ENCODE results near the gene LRRC56. TPM values are rescaled to one million over a fixed set of nuclear protein-coding genes. Genes with fewer than 3 reads are reported as not detected.
A peak's percentile ranks its signal among the peaks of the same experiment; 100 is the strongest.

The LRRC56 gene
- total and polyA plus RNA-seq, 2 of the 13 experiments (the other 11 are each of a cell fraction or from before 2014, with no cell fraction given), result 0.11 to 0.29 TPM

DNA sequence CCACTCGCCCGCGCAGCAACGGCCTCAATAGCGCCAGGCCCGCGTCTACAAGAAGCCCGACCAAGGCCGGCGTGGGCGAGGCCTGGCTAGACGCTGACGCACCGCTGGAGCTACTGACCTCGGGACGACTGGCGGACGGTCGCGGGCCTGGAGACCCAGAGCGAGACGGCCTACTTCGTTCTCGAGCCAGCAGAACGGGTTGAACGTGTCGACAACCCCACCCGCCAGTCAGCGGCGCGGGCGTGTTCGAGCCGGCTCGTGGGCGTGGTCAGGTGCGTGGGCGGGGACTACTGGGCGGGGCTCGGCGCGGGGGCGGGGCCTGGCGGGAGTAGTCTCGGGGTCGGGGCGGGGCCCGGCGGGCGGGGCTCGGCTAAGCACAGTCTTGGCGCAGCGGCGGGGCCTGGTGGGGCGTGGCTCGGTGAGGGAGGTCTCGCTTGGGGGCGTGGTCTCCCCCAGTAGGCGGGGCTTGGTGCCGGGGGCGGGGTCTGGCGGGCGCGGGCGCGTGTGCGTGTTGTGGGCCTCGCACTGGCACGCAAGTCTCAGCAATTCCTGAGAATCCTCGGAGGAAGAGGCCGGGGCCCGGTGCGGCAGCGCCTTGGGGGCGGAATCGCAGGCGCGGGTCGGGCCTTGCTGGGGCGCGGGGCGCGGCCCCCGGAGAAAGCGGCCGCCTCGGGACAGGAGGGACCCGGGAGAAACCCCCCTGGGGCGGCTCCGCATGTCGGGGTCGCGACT lies 30.2 kb upstream of the LRRC56 start, which contains the start of gene RNH1 (continued):
- TF ChIP-seq HNF4G (IDR thresholded peaks at IDR 0.05; ENCODE audit: borderline replicate concordance, low read depth, low read length) (no peak), HNF4G (CRISPR knock-in tag; IDR thresholded peaks at IDR 0.05; ENCODE audit: borderline replicate concordance, low read depth) (no peak), ZNF101 (CRISPR knock-in tag; IDR thresholded peaks at IDR 0.05; ENCODE audit: borderline replicate concordance, low read depth) (no peak), MIER3 (CRISPR knock-in tag; IDR thresholded peaks at IDR 0.05; ENCODE audit: borderline replicate concordance) (0 out of 2 replicates have a peak, but pooled peaks have one; percentile 16), NCOA1 (CRISPR knock-in tag; IDR thresholded peaks at IDR 0.05) (no peak), ARNTL (CRISPR knock-in tag; IDR thresholded peaks at IDR 0.05) (no peak), MEIS2 (CRISPR knock-in tag; IDR thresholded peaks at IDR 0.05) (no peak; the same call in 1 of the 2 replicates), TAF1 (CRISPR knock-in tag; IDR thresholded peaks at IDR 0.05) (peak; percentile 60), NR3C1 (CRISPR knock-in tag; IDR thresholded peaks at IDR 0.05) (no peak), ISX (CRISPR knock-in tag; conservative IDR thresholded peaks at IDR 0.05) (no peak)
- TF ChIP-seq, protein P1, sequence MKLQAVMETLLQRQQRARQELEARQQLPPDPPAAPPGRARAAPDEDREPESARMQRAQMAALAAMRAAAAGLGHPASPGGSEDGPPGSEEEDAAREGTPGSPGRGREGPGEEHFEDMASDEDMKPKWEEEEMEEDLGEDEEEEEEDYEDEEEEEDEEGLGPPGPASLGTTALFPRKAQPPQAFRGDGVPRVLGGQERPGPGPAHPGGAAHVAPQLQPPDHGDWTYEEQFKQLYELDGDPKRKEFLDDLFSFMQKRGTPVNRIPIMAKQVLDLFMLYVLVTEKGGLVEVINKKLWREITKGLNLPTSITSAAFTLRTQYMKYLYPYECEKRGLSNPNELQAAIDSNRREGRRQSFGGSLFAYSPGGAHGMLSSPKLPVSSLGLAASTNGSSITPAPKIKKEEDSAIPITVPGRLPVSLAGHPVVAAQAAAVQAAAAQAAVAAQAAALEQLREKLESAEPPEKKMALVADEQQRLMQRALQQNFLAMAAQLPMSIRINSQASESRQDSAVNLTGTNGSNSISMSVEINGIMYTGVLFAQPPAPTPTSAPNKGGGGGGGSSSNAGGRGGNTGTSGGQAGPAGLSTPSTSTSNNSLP (IDR thresholded peaks at IDR 0.05; ENCODE audit: low read depth, low read length), result peak; percentile 4; the same call in 1 of the 2 replicates
- TF ChIP-seq, protein P2, sequence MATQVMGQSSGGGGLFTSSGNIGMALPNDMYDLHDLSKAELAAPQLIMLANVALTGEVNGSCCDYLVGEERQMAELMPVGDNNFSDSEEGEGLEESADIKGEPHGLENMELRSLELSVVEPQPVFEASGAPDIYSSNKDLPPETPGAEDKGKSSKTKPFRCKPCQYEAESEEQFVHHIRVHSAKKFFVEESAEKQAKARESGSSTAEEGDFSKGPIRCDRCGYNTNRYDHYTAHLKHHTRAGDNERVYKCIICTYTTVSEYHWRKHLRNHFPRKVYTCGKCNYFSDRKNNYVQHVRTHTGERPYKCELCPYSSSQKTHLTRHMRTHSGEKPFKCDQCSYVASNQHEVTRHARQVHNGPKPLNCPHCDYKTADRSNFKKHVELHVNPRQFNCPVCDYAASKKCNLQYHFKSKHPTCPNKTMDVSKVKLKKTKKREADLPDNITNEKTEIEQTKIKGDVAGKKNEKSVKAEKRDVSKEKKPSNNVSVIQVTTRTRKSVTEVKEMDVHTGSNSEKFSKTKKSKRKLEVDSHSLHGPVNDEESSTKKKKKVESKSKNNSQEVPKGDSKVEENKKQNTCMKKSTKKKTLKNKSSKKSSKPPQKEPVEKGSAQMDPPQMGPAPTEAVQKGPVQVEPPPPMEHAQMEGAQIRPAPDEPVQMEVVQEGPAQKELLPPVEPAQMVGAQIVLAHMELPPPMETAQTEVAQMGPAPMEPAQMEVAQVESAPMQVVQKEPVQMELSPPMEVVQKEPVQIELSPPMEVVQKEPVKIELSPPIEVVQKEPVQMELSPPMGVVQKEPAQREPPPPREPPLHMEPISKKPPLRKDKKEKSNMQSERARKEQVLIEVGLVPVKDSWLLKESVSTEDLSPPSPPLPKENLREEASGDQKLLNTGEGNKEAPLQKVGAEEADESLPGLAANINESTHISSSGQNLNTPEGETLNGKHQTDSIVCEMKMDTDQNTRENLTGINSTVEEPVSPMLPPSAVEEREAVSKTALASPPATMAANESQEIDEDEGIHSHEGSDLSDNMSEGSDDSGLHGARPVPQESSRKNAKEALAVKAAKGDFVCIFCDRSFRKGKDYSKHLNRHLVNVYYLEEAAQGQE (IDR thresholded peaks at IDR 0.05; ENCODE audit: borderline replicate concordance in 1 of 2, low read depth in 1 of 2, low read length in 2 of 2), result no peak
- TF ChIP-seq, protein P3, sequence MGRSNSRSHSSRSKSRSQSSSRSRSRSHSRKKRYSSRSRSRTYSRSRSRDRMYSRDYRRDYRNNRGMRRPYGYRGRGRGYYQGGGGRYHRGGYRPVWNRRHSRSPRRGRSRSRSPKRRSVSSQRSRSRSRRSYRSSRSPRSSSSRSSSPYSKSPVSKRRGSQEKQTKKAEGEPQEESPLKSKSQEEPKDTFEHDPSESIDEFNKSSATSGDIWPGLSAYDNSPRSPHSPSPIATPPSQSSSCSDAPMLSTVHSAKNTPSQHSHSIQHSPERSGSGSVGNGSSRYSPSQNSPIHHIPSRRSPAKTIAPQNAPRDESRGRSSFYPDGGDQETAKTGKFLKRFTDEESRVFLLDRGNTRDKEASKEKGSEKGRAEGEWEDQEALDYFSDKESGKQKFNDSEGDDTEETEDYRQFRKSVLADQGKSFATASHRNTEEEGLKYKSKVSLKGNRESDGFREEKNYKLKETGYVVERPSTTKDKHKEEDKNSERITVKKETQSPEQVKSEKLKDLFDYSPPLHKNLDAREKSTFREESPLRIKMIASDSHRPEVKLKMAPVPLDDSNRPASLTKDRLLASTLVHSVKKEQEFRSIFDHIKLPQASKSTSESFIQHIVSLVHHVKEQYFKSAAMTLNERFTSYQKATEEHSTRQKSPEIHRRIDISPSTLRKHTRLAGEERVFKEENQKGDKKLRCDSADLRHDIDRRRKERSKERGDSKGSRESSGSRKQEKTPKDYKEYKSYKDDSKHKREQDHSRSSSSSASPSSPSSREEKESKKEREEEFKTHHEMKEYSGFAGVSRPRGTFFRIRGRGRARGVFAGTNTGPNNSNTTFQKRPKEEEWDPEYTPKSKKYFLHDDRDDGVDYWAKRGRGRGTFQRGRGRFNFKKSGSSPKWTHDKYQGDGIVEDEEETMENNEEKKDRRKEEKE (IDR thresholded peaks at IDR 0.05), result no peak
- TF ChIP-seq, protein P4, sequence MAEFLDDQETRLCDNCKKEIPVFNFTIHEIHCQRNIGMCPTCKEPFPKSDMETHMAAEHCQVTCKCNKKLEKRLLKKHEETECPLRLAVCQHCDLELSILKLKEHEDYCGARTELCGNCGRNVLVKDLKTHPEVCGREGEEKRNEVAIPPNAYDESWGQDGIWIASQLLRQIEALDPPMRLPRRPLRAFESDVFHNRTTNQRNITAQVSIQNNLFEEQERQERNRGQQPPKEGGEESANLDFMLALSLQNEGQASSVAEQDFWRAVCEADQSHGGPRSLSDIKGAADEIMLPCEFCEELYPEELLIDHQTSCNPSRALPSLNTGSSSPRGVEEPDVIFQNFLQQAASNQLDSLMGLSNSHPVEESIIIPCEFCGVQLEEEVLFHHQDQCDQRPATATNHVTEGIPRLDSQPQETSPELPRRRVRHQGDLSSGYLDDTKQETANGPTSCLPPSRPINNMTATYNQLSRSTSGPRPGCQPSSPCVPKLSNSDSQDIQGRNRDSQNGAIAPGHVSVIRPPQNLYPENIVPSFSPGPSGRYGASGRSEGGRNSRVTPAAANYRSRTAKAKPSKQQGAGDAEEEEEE (CRISPR knock-in tag; IDR thresholded peaks at IDR 0.05; ENCODE audit: borderline replicate concordance), result no peak
- TF ChIP-seq, protein P5, sequence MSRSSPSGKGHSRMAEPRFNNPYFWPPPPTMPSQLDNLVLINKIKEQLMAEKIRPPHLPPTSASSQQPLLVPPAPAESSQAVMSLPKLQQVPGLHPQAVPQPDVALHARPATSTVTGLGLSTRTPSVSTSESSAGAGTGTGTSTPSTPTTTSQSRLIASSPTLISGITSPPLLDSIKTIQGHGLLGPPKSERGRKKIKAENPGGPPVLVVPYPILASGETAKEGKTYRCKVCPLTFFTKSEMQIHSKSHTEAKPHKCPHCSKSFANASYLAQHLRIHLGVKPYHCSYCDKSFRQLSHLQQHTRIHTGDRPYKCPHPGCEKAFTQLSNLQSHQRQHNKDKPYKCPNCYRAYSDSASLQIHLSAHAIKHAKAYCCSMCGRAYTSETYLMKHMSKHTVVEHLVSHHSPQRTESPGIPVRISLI (CRISPR knock-in tag; IDR thresholded peaks at IDR 0.05; ENCODE audit: borderline replicate concordance), result 0 out of 2 replicates have a peak, but pooled peaks have one; percentile 6
